Neural cell (in vitro differentiated cells): Measurements from ENCODE around the gene PTPRN2.

Experiments
- RAD21 ChIP-seq: fragments of 450-650 bp; conservative IDR thresholded peaks from 2 replicates; pipeline ENCODE4 v1.6.1; 2014; ENCODE audit warnings: antibody characterized with exemption, mild to moderate bottlenecking, moderate library complexity
- TAF1 ChIP-seq: IDR thresholded peaks from 2 replicates; pipeline ENCODE4 v1.6.1; 2012; ENCODE audit warnings: low read depth
- TF ChIP-seq, protein P1 (sequence below): IDR thresholded peaks from 2 replicates; pipeline ENCODE4 v1.6.1; 2012; ENCODE audit warnings: borderline replicate concordance
- TF ChIP-seq, protein P2 (sequence below): fragments of 450-650 bp; IDR thresholded peaks from 2 replicates; pipeline ENCODE4 v1.5.1; 2014; ENCODE audit warnings: antibody characterized with exemption, mild to moderate bottlenecking, moderate library complexity; ENCODE audit not compliant: poor library complexity, severe bottlenecking

DNA sequence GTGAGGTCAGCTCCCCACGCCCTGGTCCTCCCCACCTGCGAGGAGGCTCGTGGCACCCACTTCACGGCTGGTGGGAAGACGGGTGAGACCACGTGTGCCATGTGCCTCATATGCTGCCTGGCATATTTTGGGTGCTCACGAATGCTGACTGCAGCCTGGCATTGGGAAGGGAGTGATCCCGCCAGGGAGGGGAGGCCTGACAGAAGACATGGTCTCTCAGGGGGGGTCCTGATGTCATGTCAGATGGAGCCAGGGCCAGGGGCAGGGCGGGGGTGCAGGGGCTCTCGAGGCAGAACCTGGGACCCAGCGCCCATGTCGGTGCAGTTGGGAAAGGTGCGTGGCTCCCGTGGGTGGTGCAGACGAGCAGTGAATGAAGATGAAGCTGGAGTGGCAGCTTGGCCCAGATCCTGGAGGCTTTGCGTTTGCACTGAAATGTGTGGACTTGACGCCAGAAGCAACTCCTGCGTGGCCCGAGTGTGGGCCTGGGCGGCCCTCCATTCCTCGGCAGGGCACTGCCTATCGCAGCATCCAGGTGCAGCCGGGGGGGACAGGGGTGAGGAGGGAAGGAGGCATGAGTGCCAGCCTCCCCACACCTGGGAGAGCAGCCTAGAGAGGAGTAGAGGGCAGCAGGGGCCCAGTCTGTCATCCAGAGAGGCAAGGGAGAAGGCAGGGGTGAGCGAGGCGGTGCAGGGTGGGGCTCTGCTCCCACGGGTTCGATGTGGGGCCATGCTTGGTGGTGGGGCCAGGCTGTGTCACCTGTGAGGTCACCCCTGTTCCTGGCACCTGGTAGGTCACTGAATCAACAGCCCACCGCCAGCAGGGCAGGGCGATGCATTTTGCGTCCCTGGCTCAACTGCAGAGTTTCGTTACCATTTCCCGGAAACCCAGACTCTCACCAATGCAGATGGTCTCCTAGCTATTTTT is 865.2 kb downstream of the PTPRN2 start:
- TF ChIP-seq, protein P1, sequence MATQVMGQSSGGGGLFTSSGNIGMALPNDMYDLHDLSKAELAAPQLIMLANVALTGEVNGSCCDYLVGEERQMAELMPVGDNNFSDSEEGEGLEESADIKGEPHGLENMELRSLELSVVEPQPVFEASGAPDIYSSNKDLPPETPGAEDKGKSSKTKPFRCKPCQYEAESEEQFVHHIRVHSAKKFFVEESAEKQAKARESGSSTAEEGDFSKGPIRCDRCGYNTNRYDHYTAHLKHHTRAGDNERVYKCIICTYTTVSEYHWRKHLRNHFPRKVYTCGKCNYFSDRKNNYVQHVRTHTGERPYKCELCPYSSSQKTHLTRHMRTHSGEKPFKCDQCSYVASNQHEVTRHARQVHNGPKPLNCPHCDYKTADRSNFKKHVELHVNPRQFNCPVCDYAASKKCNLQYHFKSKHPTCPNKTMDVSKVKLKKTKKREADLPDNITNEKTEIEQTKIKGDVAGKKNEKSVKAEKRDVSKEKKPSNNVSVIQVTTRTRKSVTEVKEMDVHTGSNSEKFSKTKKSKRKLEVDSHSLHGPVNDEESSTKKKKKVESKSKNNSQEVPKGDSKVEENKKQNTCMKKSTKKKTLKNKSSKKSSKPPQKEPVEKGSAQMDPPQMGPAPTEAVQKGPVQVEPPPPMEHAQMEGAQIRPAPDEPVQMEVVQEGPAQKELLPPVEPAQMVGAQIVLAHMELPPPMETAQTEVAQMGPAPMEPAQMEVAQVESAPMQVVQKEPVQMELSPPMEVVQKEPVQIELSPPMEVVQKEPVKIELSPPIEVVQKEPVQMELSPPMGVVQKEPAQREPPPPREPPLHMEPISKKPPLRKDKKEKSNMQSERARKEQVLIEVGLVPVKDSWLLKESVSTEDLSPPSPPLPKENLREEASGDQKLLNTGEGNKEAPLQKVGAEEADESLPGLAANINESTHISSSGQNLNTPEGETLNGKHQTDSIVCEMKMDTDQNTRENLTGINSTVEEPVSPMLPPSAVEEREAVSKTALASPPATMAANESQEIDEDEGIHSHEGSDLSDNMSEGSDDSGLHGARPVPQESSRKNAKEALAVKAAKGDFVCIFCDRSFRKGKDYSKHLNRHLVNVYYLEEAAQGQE, result no peak
- no peak for TF ChIP-seq RAD21
- TF ChIP-seq, protein P2, sequence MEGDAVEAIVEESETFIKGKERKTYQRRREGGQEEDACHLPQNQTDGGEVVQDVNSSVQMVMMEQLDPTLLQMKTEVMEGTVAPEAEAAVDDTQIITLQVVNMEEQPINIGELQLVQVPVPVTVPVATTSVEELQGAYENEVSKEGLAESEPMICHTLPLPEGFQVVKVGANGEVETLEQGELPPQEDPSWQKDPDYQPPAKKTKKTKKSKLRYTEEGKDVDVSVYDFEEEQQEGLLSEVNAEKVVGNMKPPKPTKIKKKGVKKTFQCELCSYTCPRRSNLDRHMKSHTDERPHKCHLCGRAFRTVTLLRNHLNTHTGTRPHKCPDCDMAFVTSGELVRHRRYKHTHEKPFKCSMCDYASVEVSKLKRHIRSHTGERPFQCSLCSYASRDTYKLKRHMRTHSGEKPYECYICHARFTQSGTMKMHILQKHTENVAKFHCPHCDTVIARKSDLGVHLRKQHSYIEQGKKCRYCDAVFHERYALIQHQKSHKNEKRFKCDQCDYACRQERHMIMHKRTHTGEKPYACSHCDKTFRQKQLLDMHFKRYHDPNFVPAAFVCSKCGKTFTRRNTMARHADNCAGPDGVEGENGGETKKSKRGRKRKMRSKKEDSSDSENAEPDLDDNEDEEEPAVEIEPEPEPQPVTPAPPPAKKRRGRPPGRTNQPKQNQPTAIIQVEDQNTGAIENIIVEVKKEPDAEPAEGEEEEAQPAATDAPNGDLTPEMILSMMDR, result no peak
- TF ChIP-seq TAF1, result no peak
